OCI-LY7 (cell line): ENCODE data around the gene CCDC73. TPM values are rescaled to one million over a fixed set of nuclear protein-coding genes. Genes with fewer than 3 reads are reported as not detected.

Experiments used
- BruUV-seq: library from RNA; stranded (reverse); fragments of 400-500 nt; replicated peaks from 2 replicates; lab custom pipeline; 2021; lab: Mats Ljungman, UMichigan
- CTCF ChIA-PET: fragments of 300-600 bp; sonication (Branson Sonifier 250); formaldehyde crosslinking; loops from one replicate; lab custom pipeline; 2022; ENCODE audit warnings: antibody characterized with exemption; ENCODE audit not compliant: unreplicated experiment; lab: Charles Lee
- POLR2A ChIA-PET: fragments of 300-600 bp; sonication (Branson Sonifier 250); formaldehyde crosslinking; loops from one replicate; lab custom pipeline; 2022; ENCODE audit warnings: antibody characterized with exemption; lab: Charles Lee
- DNase-seq: peaks from one replicate; pipeline ENCODE4 v3.0.0-alpha.2; 2015; ENCODE audit warnings: low spot score
- H2AFZ ChIP-seq: fragments of 200-600 bp; sonication (generic), shearing (Covaris generic); 2 replicates; pipeline ENCODE4 v1.6.1; 2014; ENCODE audit warnings: mild to moderate bottlenecking, antibody characterized with exemption, low read length, moderate library complexity
- H3K27ac ChIP-seq: fragments of 200-600 bp; sonication (generic); 2 replicates; pipeline ENCODE4 v1.5.1; 2014; ENCODE audit warnings: mixed run types, low read depth, mild to moderate bottlenecking, moderate library complexity, low read length, inconsistent platforms; ENCODE audit not compliant: poor library complexity, severe bottlenecking
- H3K36me3 ChIP-seq: fragments of 200-600 bp; sonication (generic); 2 replicates; pipeline ENCODE4 v1.6.1; 2014; ENCODE audit warnings: mild to moderate bottlenecking, antibody characterized with exemption, low read length, moderate library complexity, mixed read lengths; ENCODE audit not compliant: insufficient read depth
- H3K4me1 ChIP-seq: fragments of 200-600 bp; sonication (generic); 2 replicates; pipeline ENCODE4 v1.5.1; 2014; ENCODE audit warnings: mild to moderate bottlenecking, low read length; ENCODE audit not compliant: insufficient read depth, poor library complexity, severe bottlenecking
- H3K4me2 ChIP-seq: fragments of 200-600 bp; sonication (generic); 2 replicates; pipeline ENCODE4 v1.6.1; 2014; ENCODE audit warnings: mild to moderate bottlenecking, low read length
- H3K4me3 ChIP-seq: fragments of 200-600 bp; sonication (generic); 2 replicates; pipeline ENCODE4 v1.5.1; 2014; ENCODE audit warnings: mild to moderate bottlenecking, low read depth, low read length; ENCODE audit not compliant: poor library complexity, severe bottlenecking
- H3K79me2 ChIP-seq: fragments of 200-600 bp; sonication (generic); 2 replicates; pipeline ENCODE4 v1.6.1; 2016; ENCODE audit warnings: low read depth, mild to moderate bottlenecking, low read length, moderate library complexity, mixed read lengths; ENCODE audit not compliant: insufficient read depth
- H3K9me2 ChIP-seq: fragments of 200-600 bp; sonication (generic); 2 replicates; pipeline ENCODE4 v1.6.1; 2016; ENCODE audit warnings: mild to moderate bottlenecking, low read length, mixed read lengths; ENCODE audit not compliant: insufficient read depth
- H3K9me3 ChIP-seq: fragments of 200-600 bp; sonication (generic); 2 replicates; pipeline ENCODE4 v1.6.1; 2014; ENCODE audit warnings: mild to moderate bottlenecking, mixed run types, low read length, mixed read lengths
- H4K20me1 ChIP-seq: fragments of 200-600 bp; sonication (generic); 2 replicates; pipeline ENCODE4 v1.6.1; 2014; ENCODE audit warnings: mild to moderate bottlenecking, antibody characterized with exemption, low read length, moderate library complexity, mixed read lengths; ENCODE audit not compliant: insufficient read depth
- EZH2phosphoT487 ChIP-seq: fragments of 200-600 bp; sonication (generic); IDR thresholded peaks from 2 replicates; pipeline ENCODE4 v1.6.1; 2018; ENCODE audit warnings: low read depth, borderline replicate concordance, mild to moderate bottlenecking, mixed run types, antibody characterized with exemption, low read length, moderate library complexity, mixed read lengths
- intact Hi-C: fragments of 100-400 bp; cut with micrococcal nuclease; formaldehyde crosslinking; loops from one replicate; pipeline ENCODE4 v1.10.0; 2022; ENCODE audit not compliant: unreplicated experiment
- total RNA-seq, 2 experiments: library from RNA; depleted of rRNA in 1 of 2; stranded (reverse); fragments of >200 nt in 1 of 2; shearing (Covaris generic) in 1 of 2; gene quantifications; 2 replicates each; pipeline ENCODE4 v1.2.3, GENCODE V29; 2014 to 2022
- TF ChIP-seq, protein P1 (sequence below): fragments of 200-600 bp; sonication (generic); conservative IDR thresholded peaks from 2 replicates; pipeline ENCODE4 v1.5.1; 2014; ENCODE audit warnings: mild to moderate bottlenecking, antibody characterized with exemption, low read length, moderate library complexity, mixed read lengths

Gene CCDC73
- total RNA-seq, 2 experiments from 2014 or later: not detected

DNA sequence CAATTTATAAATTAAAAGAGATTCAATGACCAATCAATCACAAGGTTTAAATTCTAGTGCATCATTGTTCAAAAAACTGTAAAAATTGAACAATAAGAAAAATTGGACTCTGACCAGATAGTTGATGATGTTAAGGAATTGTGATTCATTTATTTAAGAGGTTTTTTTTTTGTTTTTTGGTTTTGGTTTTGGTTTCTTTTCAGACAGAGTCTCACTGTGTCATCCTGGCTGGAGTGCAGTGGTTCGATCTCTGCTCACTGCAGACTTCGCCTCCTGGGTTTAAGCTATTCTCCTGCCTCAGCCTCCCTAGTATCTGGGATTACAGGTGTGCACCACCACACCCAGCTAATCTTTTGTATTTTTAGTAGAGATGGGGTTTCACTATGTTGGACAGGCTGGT, 227.9 kb downstream of the CCDC73 start:
- ChIA-PET CTCF (no interaction called here), POLR2A (no interaction called here)
- TF ChIP-seq, protein P1, sequence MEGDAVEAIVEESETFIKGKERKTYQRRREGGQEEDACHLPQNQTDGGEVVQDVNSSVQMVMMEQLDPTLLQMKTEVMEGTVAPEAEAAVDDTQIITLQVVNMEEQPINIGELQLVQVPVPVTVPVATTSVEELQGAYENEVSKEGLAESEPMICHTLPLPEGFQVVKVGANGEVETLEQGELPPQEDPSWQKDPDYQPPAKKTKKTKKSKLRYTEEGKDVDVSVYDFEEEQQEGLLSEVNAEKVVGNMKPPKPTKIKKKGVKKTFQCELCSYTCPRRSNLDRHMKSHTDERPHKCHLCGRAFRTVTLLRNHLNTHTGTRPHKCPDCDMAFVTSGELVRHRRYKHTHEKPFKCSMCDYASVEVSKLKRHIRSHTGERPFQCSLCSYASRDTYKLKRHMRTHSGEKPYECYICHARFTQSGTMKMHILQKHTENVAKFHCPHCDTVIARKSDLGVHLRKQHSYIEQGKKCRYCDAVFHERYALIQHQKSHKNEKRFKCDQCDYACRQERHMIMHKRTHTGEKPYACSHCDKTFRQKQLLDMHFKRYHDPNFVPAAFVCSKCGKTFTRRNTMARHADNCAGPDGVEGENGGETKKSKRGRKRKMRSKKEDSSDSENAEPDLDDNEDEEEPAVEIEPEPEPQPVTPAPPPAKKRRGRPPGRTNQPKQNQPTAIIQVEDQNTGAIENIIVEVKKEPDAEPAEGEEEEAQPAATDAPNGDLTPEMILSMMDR: no peak
- TF ChIP-seq EZH2phosphoT487: no peak

GRCh38 chr11:32563600-32563959, 230.9 kb downstream of the CCDC73 start:
- POLR2A ChIA-PET: no interaction called here
- intact Hi-C loops: no loop called here

More for the DNA sequence above, 227.9 kb downstream of the CCDC73 start:
- intact Hi-C loops: no loop called here
- H2AFZ ChIP-seq: no peak overlapping the region
- H3K9me2 ChIP-seq: no peaks in the 10 kb centered on the region
- no peaks in the 10 kb centered on the region for H3K79me2 ChIP-seq
- H3K4me2 ChIP-seq: no peak overlapping the region
- no peaks in the 10 kb centered on the region for H3K36me3 ChIP-seq
- DNase-seq: no peak
- BruUV-seq: no TSS peak
- H3K4me3 ChIP-seq: no peak overlapping the region
- H3K4me1 ChIP-seq: no peaks in the 10 kb centered on the region
- H3K9me3 ChIP-seq: no peaks in the 10 kb centered on the region
- no peaks in the 10 kb centered on the region for H4K20me1 ChIP-seq
- no peak overlapping the region for H3K27ac ChIP-seq

More at GRCh38 chr11:32563600-32563959, 230.9 kb downstream of the CCDC73 start:
- H3K36me3 ChIP-seq: no peaks in the 10 kb centered on the region
- BruUV-seq: no TSS peak
- CTCF ChIA-PET: no interaction called here
- no peak overlapping the region for H2AFZ ChIP-seq
- TF ChIP-seq, protein P1: no peak
- no peak for TF ChIP-seq EZH2phosphoT487
- H3K9me3 ChIP-seq: no peaks in the 10 kb centered on the region
- no peaks in the 10 kb centered on the region for H4K20me1 ChIP-seq
- H3K4me2 ChIP-seq: no peak overlapping the region
- H3K9me2 ChIP-seq: no peaks in the 10 kb centered on the region
- no peak overlapping the region for H3K27ac ChIP-seq
- H3K4me1 ChIP-seq: no peaks in the 10 kb centered on the region
- no peak for DNase-seq
- H3K4me3 ChIP-seq: no peak overlapping the region
- no peaks in the 10 kb centered on the region for H3K79me2 ChIP-seq
